K562 (cell line): ENCODE measurements around the gene ZNF552. TPM values are rescaled to one million over a fixed set of nuclear protein-coding genes. Genes with fewer than 3 reads are reported as not detected.

Experiments used
- ATAC-seq: fragments of 200-7000 bp; cut with Tn5 transposase; 3 replicates; pipeline ENCODE4 v1.9.1; 2020; ENCODE audit warnings: moderate library complexity
- BruUV-seq: library from RNA; stranded (reverse); fragments of 400-500 nt; replicated peaks from 2 replicates; lab custom pipeline; 2021; lab: Mats Ljungman, UMichigan
- CTCF ChIA-PET: fragments of 300-600 bp; formaldehyde crosslinking; extraction: SDS; loops from one replicate; lab custom pipeline; 2021; ENCODE audit warnings: low intra/inter-chr PET ratio; lab: Yijun Ruan, JAX
- POLR2A ChIA-PET: fragments of 300-600, 350-650 bp; sonication (Branson Sonifier 250); formaldehyde crosslinking; extraction: SDS; loops from one replicate; lab custom pipeline; 2021; ENCODE audit warnings: antibody characterized with exemption, inconsistent platforms; lab: Yijun Ruan, JAX
- DNase-seq, 4 experiments: peaks; one replicate each; pipeline versions ENCODE4 v3.0.0 to v3.0.0-alpha.2; 2011 to 2018; ENCODE audit warnings: low spot score in 3 of 4, mixed read lengths in 3 of 4; ENCODE audit errors: extremely low read depth in 1 of 4
- FAIRE-seq: peaks from 2 replicates; lab custom pipeline; 2011; peaks lifted over from hg19 to GRCh38; lab: Jason Lieb, UNC
- H2AFZ ChIP-seq: 2 replicates; pipeline ENCODE4 v1.6.0; 2011; ENCODE audit warnings: low read depth, low read length, control low read depth, inconsistent platforms
- H3K27ac ChIP-seq: fragments of 200-600 bp; 3 replicates; pipeline ENCODE4 v1.8.0; 2011; ENCODE audit warnings: low read depth, mild to moderate bottlenecking, control low read depth, inconsistent platforms, low read length, moderate library complexity, mixed read lengths; ENCODE audit errors: extremely low read depth
- H3K27me3 ChIP-seq, 2 experiments: fragments of 300-600 bp in 1 of 2; 2 replicates in 1 of 2; 3 replicates in 1 of 2; pipeline versions ENCODE4 v1.6.0 to v1.8.0; 2011; ENCODE audit warnings: inconsistent platforms in 2 of 2, low read length in 2 of 2, mild to moderate bottlenecking in 1 of 2, mixed read lengths in 1 of 2, moderate library complexity in 1 of 2; ENCODE audit not compliant: control insufficient read depth in 2 of 2, insufficient read depth in 2 of 2
- H3K36me3 ChIP-seq: fragments of 300-600 bp; 3 replicates; pipeline ENCODE4 v1.8.0; 2011; ENCODE audit warnings: mild to moderate bottlenecking, low read length, inconsistent platforms; ENCODE audit not compliant: control insufficient read depth, insufficient read depth
- H3K4me1 ChIP-seq, 2 experiments: fragments of 200-600 bp in 1 of 2; replicated peaks in 1 of 2; 2 replicates in 1 of 2; 3 replicates in 1 of 2; pipeline versions ENCODE4 v1.5.1 to v1.8.0; 2011; ENCODE audit warnings: inconsistent platforms in 2 of 2, low read length in 2 of 2, mild to moderate bottlenecking in 1 of 2, mixed read lengths in 1 of 2, moderate library complexity in 1 of 2; ENCODE audit not compliant: control insufficient read depth in 2 of 2, insufficient read depth in 2 of 2
- H3K4me2 ChIP-seq: 2 replicates; pipeline ENCODE4 v1.6.1; 2011; ENCODE audit warnings: low read length, control low read depth, inconsistent platforms, mixed read lengths; ENCODE audit not compliant: insufficient read depth
- H3K4me3 ChIP-seq: fragments of 200-600 bp; sonication (generic), shearing (Covaris generic); 2 replicates; pipeline ENCODE4 v1.5.1; 2016; ENCODE audit warnings: control low read depth, inconsistent platforms
- H3K79me2 ChIP-seq: fragments of 200-600 bp; 3 replicates; pipeline ENCODE4 v1.8.0; 2011; ENCODE audit warnings: low read length, inconsistent platforms; ENCODE audit not compliant: control insufficient read depth, insufficient read depth
- H3K9ac ChIP-seq, 2 experiments: 2 replicates each; pipeline versions ENCODE4 v1.6.0 to v1.6.1; 2011; ENCODE audit warnings: low read depth in 2 of 2, low read length in 2 of 2, control low read depth in 1 of 2, inconsistent platforms in 1 of 2, mild to moderate bottlenecking in 1 of 2, mixed read lengths in 1 of 2; ENCODE audit not compliant: insufficient read depth in 1 of 2
- H3K9me1 ChIP-seq: one replicate; pipeline ENCODE4 v1.6.0; 2011; ENCODE audit warnings: inconsistent platforms, mild to moderate bottlenecking, low read length, moderate library complexity; ENCODE audit not compliant: control insufficient read depth, insufficient read depth
- H3K9me3 ChIP-seq: replicated peaks from 2 replicates; pipeline ENCODE4 v1.5.1; 2011; ENCODE audit warnings: low read depth, low read length, inconsistent platforms; ENCODE audit not compliant: control insufficient read depth, insufficient read depth
- H4K20me1 ChIP-seq: replicated peaks from 2 replicates; pipeline ENCODE4 v1.6.1; 2011; ENCODE audit warnings: low read length, inconsistent platforms, mixed read lengths; ENCODE audit not compliant: control insufficient read depth, insufficient read depth
- CHCHD3 ChIP-seq: fragments of 250-450 bp; sonication (Bioruptor Pico); IDR thresholded peaks from 2 replicates; pipeline ENCODE4 v2.1.2; 2022; ENCODE audit warnings: mild to moderate bottlenecking
- CREBBP ChIP-seq: IDR thresholded peaks from one replicate; pipeline ENCODE4 v1.6.1; 2012; ENCODE audit warnings: low read depth, mild to moderate bottlenecking, control low read depth, inconsistent platforms, low read length
- CTBP1 ChIP-seq: fragments of 450-650 bp; IDR thresholded peaks from 2 replicates; pipeline ENCODE4 v1.6.1; 2016; ENCODE audit warnings: borderline replicate concordance
- ELF2 ChIP-seq: fragments of 250-450 bp; sonication (Bioruptor Pico); IDR thresholded peaks from 2 replicates; pipeline ENCODE4 v1.5.0; 2021; ENCODE audit warnings: mild to moderate bottlenecking
- KLF13 ChIP-seq: fragments of 450-650 bp; IDR thresholded peaks from 2 replicates; pipeline ENCODE4 v1.6.1; 2016; ENCODE audit warnings: missing genetic modification characterization, low read depth, mild to moderate bottlenecking, missing compliant biosample characterization, moderate library complexity, borderline replicate concordance
- SIN3A ChIP-seq, 2 experiments: fragments of 150-350 bp in 1 of 2; IDR thresholded peaks; 2 replicates each; pipeline ENCODE4 v1.6.1; 2011 to 2016; ENCODE audit warnings: borderline replicate concordance in 2 of 2, low read depth in 2 of 2, low read length in 2 of 2, mild to moderate bottlenecking in 2 of 2, moderate library complexity in 2 of 2; ENCODE audit not compliant: control insufficient read depth in 1 of 2
- TCFL5 ChIP-seq: fragments of 250-450 bp; sonication (Bioruptor Pico); conservative IDR thresholded peaks from 2 replicates; pipeline ENCODE4 v1.6.1; 2021; ENCODE audit warnings: mild to moderate bottlenecking, moderate library complexity, matching md5 sums
- ZFPM2 ChIP-seq: fragments of 250-450 bp; sonication (Bioruptor Pico); IDR thresholded peaks from 2 replicates; pipeline ENCODE4 v1.5.1; 2022; ENCODE audit warnings: mild to moderate bottlenecking
- ZNF639 ChIP-seq, 2 experiments: fragments of 200-800 bp in 1 of 2; sonication (Bioruptor generic) in 1 of 2; sonication (generic) in 1 of 2; formaldehyde crosslinking in 1 of 2; IDR thresholded peaks in 1 of 2; conservative IDR thresholded peaks in 1 of 2; 2 replicates each; pipeline versions ENCODE4 v1.5.0 to v1.6.1; 2016 to 2020; ENCODE audit warnings: missing compliant biosample characterization in 1 of 2, missing genetic modification characterization in 1 of 2, missing genetic modification reagents in 1 of 2
- WGBS: fragments of 100-300 bp; shearing (Covaris generic); methylation state at CpG from one replicate; pipeline ENCODE4 v1.1.6; 2016; ENCODE audit warnings: low coverage, mixed read lengths; ENCODE audit not compliant: insufficient coverage; ENCODE audit errors: missing lambda C conversion rate; 5-methylcytosine and 5-hydroxymethylcytosine counted together
- in situ Hi-C: fragments of 300-500 bp; cut with MboI; formaldehyde crosslinking; loops from 4 replicates; pipeline ENCODE4 v1.15.0; 2018; ENCODE audit warnings: inconsistent platforms, mixed read lengths
- intact Hi-C: fragments of 100-400 bp; cut with micrococcal nuclease; formaldehyde crosslinking; loops from 2 replicates; pipeline ENCODE4 v1.14.2; 2022
- polyA plus RNA-seq, 8 experiments: library from polyadenylated mRNA; depleted of rRNA in 4 of 8; stranded (reverse) in 5 of 8; unstranded in 3 of 8; fragments of >200 nt; fragmentation: Nextera tagmentation in 2 of 8; fragmentation: Illumina TruSeq in 1 of 8; extraction: Ambion mirVana in 2 of 8; extraction: Trizol in 1 of 8; gene quantifications; 2 replicates each; pipeline versions ENCODE4 v1.2.1 to v1.2.3, GENCODE V29; 2011 to 2014; ENCODE audit warnings: inconsistent platforms in 1 of 8, missing spikeins in 1 of 8
- total RNA-seq, 7 experiments: library from RNA; depleted of rRNA in 6 of 7; stranded (reverse); fragments of >200 nt in 6 of 7; fragmentation: Illumina TruSeq in 2 of 7; extraction: Trizol in 2 of 7; gene quantifications; 2 replicates each; pipeline versions ENCODE4 v1.2.1 to v1.2.3, GENCODE V29; 2011 to 2021; ENCODE audit warnings: low replicate concordance in 1 of 7
- TF ChIP-seq, protein P1 (sequence below), 2 experiments: fragments of 450-650 bp in 1 of 2; sonication (generic) in 1 of 2; formaldehyde crosslinking in 1 of 2; IDR thresholded peaks in 1 of 2; conservative IDR thresholded peaks in 1 of 2; 2 replicates each; pipeline versions ENCODE4 v1.6.1 to v1.8.1; 2016 to 2023; ENCODE audit warnings: mild to moderate bottlenecking in 2 of 2, moderate library complexity in 2 of 2, inconsistent platforms in 1 of 2, missing genetic modification reagents in 1 of 2
- TF ChIP-seq, protein P2 (sequence below): fragments of 250-450 bp; sonication (Bioruptor Pico); IDR thresholded peaks from 2 replicates; pipeline ENCODE4 v1.4.0; 2020; ENCODE audit warnings: mild to moderate bottlenecking, moderate library complexity, borderline replicate concordance

The ZNF552 gene
- total and polyA plus RNA-seq, 9 of the 15 experiments (the other 6 are each of a cell fraction or from before 2014, with no cell fraction given), result 4.4 to 12.4 (median 8.5) TPM

DNA sequence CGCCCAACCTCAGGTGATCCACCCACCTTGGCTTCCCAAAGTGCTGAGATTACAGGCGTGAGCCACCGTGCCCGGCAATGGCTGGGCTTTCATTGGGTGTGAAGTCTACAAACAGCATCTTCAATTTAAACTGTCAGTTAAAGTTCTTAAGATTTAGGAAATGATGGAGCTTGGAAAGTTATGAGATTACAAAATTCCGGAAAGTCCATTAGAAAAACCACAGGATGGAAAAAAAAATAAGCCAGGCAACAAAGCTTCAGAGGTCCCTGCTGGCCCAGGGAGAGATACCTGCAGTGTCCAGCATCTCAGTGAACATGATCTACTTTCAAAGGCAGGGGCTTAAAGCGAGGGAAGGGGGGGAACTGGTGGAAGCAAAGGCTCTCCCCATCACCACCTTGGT, 10.8 kb upstream of the ZNF552 start:
- ATAC-seq, result no peak
- in situ Hi-C loops, result no loop called here
- TF ChIP-seq TCFL5 (CRISPR knock-in tag), result no peak
- TF ChIP-seq KLF13 (tag), result no peak
- no peak for TF ChIP-seq SIN3A (IDR thresholded peaks at IDR 0.05; ENCODE audit: borderline replicate concordance in 2 of 2, control insufficient read depth in 1 of 2, low read depth in 2 of 2, low read length in 2 of 2)
- no peak for TF ChIP-seq ZNF639 (CRISPR knock-in tag; conservative IDR thresholded peaks at IDR 0.05 in 1 of 2, IDR thresholded peaks at IDR 0.05 in 1 of 2)
- TF ChIP-seq, protein P1, sequence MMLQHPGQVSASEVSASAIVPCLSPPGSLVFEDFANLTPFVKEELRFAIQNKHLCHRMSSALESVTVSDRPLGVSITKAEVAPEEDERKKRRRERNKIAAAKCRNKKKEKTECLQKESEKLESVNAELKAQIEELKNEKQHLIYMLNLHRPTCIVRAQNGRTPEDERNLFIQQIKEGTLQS (IDR thresholded peaks at IDR 0.05), result no peak
- TF ChIP-seq, protein P1 (CRISPR knock-in tag; conservative IDR thresholded peaks at IDR 0.05), result no peak
- TF ChIP-seq ELF2 (CRISPR knock-in tag), result no peak
- no peak for TF ChIP-seq CHCHD3 (CRISPR knock-in tag)
- no peak for TF ChIP-seq ZFPM2 (CRISPR knock-in tag)
- TF ChIP-seq, protein P2, sequence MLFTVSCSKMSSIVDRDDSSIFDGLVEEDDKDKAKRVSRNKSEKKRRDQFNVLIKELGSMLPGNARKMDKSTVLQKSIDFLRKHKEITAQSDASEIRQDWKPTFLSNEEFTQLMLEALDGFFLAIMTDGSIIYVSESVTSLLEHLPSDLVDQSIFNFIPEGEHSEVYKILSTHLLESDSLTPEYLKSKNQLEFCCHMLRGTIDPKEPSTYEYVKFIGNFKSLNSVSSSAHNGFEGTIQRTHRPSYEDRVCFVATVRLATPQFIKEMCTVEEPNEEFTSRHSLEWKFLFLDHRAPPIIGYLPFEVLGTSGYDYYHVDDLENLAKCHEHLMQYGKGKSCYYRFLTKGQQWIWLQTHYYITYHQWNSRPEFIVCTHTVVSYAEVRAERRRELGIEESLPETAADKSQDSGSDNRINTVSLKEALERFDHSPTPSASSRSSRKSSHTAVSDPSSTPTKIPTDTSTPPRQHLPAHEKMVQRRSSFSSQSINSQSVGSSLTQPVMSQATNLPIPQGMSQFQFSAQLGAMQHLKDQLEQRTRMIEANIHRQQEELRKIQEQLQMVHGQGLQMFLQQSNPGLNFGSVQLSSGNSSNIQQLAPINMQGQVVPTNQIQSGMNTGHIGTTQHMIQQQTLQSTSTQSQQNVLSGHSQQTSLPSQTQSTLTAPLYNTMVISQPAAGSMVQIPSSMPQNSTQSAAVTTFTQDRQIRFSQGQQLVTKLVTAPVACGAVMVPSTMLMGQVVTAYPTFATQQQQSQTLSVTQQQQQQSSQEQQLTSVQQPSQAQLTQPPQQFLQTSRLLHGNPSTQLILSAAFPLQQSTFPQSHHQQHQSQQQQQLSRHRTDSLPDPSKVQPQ, result no peak
- no peak for TF ChIP-seq CREBBP
- no peak for TF ChIP-seq CTBP1

More for the DNA sequence above, 10.8 kb upstream of the ZNF552 start:
- peaks cover 74% of the 10 kb centered on the region for H3K36me3 ChIP-seq
- intact Hi-C loops, result no loop called here
- H3K9ac ChIP-seq, result no peak overlapping the region
- peaks cover 87% of the 10 kb centered on the region for H3K79me2 ChIP-seq
- peaks cover 3% of the 10 kb centered on the region; the same call in 1 of the 2 replicates for H4K20me1 ChIP-seq
- peaks cover 4 to 9% of the 10 kb centered on the region in 2 experiments; a peak in 3 of 5 replicates for H3K4me1 ChIP-seq
- no TSS peak for BruUV-seq
- ChIA-PET CTCF (no interaction called here), POLR2A (no interaction called here)
- 98% methylated on average over 5 of the region's 6 CpGs for WGBS
- H3K9me3 ChIP-seq, result no peaks in the 10 kb centered on the region; the same call in 1 of the 2 replicates
- DNase-seq, result no peak
- H3K4me3 ChIP-seq, result no peak overlapping the region
- no peak overlapping the region for H2AFZ ChIP-seq
- H3K27ac ChIP-seq, result no peak overlapping the region
- FAIRE-seq, result no peak
- H3K27me3 ChIP-seq, result no peaks in the 10 kb centered on the region
- no peak overlapping the region for H3K4me2 ChIP-seq
- H3K9me1 ChIP-seq, result no peaks in the 10 kb centered on the region
